Right lobe of liver (tissue), 6 donors: Measurements from ENCODE around the gene GREM2. TPM values are rescaled to one million over a fixed set of nuclear protein-coding genes. Genes with fewer than 3 reads are reported as not detected.
A peak's percentile ranks its signal among the peaks of the same experiment; 100 is the strongest.

Experiments
- ATAC-seq, 4 donors: fragments of 200-7000 bp; cut with Tn5 transposase; one replicate each; pipeline ENCODE4 v1.9.1; 2020; ENCODE audit warnings: mild to moderate bottlenecking in 4 of 4, moderate library complexity in 4 of 4
- DNase-seq, 3 donors: peaks; one replicate each; pipeline ENCODE4 v3.0.0-alpha.2; 2020
- H3K27ac ChIP-seq, 3 donors: fragments of 200-600 bp; one replicate each; pipeline ENCODE4 v1.8.0; 2022
- H3K27me3 ChIP-seq, 2 donors: fragments of 200-600 bp; one replicate each; pipeline ENCODE4 v1.8.0; 2022
- H3K36me3 ChIP-seq, 4 donors: fragments of 200-600 bp; sonication (generic) in 1 of 4; one replicate each; pipeline versions ENCODE4 v1.5.1 to v1.8.0; 2017 to 2022; ENCODE audit warnings: control low read depth in 1 of 4
- H3K4me1 ChIP-seq, 4 donors: fragments of 200-600 bp; sonication (generic) in 1 of 4; one replicate each; pipeline versions ENCODE4 v1.5.1 to v1.8.0; 2017 to 2022; ENCODE audit warnings: control low read depth in 1 of 4
- H3K4me3 ChIP-seq, 3 donors: fragments of 200-600 bp; one replicate each; pipeline ENCODE4 v1.8.0; 2022
- H3K9me3 ChIP-seq, 4 donors: fragments of 200-600 bp; sonication (generic) in 1 of 4; one replicate each; pipeline versions ENCODE4 v1.5.1 to v1.8.0; 2017 to 2022; ENCODE audit warnings: control low read depth in 1 of 4
- CTCF ChIP-seq, 4 donors: fragments of 200-600 bp in 3 of 4; fragments of 450-650 bp in 1 of 4; IDR thresholded peaks; one replicate each; pipeline versions ENCODE4 v1.5.1 to v1.8.0; 2016 to 2022; ENCODE audit warnings: antibody characterized with exemption in 4 of 4, mild to moderate bottlenecking in 2 of 4
- POLR2A ChIP-seq: fragments of 450-650 bp; IDR thresholded peaks from one replicate; pipeline ENCODE4 v1.6.1; 2017; ENCODE audit warnings: antibody characterized with exemption, mild to moderate bottlenecking
- WGBS: methylation state at CpG from one replicate; pipeline ENCODE4 v1.1.6; 2018; ENCODE audit warnings: low coverage, low lambda C conversion rate; ENCODE audit not compliant: insufficient coverage; ENCODE audit errors: missing lambda C conversion rate; 5-methylcytosine and 5-hydroxymethylcytosine counted together
- intact Hi-C, 2 donors: fragments of 100-400 bp; cut with DNase I; formaldehyde crosslinking; loops; one replicate each; pipeline versions ENCODE4 v1.11.2 to v1.14.1; 2022
- total RNA-seq, 6 experiments: library from RNA; depleted of rRNA in 2 of 6; stranded (reverse); fragments of >200 nt in 2 of 6; fragmentation: NEBNext Ultra II Directional in 3 of 6; extraction: Animal tissue kit (Norgen Biotek cat#: 25700) in 3 of 6; gene quantifications; one replicate each; pipeline versions ENCODE4 v1.1.0 to v1.2.4, GENCODE V29; 2016 to 2023
- donor health status: DM: no; HTN: yes; CAD: no.
- donor health status: DM: no; HTN: no; CAD: no.
- donor health status: DM: no; HTN: no; CAD: no.
- donor health status: DM: no; HTN: yes; CAD: no.
- donor health status: DM: no; HTN: yes; CAD: no.

The GREM2 gene
- total RNA-seq, 6 experiments from 2014 or later = 5.1 to 27.4 (median 12.7) TPM

DNA sequence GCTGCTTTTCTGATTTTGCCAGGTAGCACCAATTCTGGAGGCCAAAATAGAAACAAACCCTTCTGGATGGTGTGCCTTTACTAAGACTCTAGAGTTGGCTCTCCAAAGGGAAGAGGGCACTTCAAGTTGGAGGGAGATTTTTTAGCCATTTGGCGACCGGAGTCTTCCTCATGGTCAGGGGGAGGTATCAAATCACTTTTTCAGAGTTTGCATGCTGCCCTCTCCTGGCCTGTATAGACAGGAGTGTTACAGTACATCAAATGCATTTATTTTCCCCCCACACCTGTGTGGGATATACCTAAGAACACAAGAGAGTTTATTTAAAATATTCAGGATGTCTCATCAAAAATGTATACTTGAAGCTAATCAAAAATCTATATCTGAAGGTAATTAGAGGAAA is 3.2 kb downstream of the GREM2 start:
- no peaks in the 10 kb centered on the region for H3K27me3 ChIP-seq
- H3K9me3 ChIP-seq = no peaks in the 10 kb centered on the region
- peak overlapping the region in 1 of 3 donors; percentile 97 for H3K27ac ChIP-seq
- peaks cover 0 to 26% (median 7%) of the 10 kb centered on the region in 4 donors for H3K4me1 ChIP-seq
- ATAC-seq (peak; percentile 19 to 51 (median 36)), DNase-seq (peak in 1 of 3 donors; percentile 51)
- H3K4me3 ChIP-seq = peak overlapping the region in 1 of 3 donors; percentile 59
- peak; percentile 44 to 53 (median 50) for TF ChIP-seq CTCF (IDR thresholded peaks at IDR 0.05)
- no peak for TF ChIP-seq POLR2A
- H3K36me3 ChIP-seq = no peaks in the 10 kb centered on the region
- WGBS = 0% methylated on average over 2 of the region's 2 CpGs
- intact Hi-C loops = no loop called here

DNA sequence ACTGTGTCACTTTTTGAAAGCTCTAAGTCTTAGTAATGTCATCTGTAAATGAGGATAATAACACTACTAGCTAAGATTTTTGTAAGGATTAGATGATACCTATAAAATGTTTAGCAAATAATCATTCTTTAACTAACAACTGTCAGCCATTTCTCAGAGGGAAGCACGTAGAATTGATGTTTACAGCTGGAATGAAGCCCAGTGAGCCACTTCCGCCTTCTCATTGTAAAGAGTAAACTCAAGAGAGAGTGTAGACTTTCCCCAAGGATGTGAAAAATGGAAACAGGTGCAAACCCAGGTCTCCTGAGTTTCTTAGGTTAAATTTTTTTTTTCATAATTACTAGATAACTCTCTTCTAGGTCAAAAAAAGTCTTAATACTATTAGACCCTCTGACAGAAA is 4.9 kb downstream of the GREM2 start:
- Histone ChIP-seq H3K4me3 (no peak overlapping the region), H3K36me3 (no peaks in the 10 kb centered on the region), H3K27ac (no peak overlapping the region), H3K4me1 (peaks cover 0 to 15% (median 3%) of the 10 kb centered on the region in 4 donors), H3K27me3 (no peaks in the 10 kb centered on the region), H3K9me3 (no peaks in the 10 kb centered on the region)
- no peak for ATAC-seq
- no peak for DNase-seq
- intact Hi-C loops = no loop called here
- TF ChIP-seq CTCF (IDR thresholded peaks at IDR 0.05) = no peak
- TF ChIP-seq POLR2A = no peak
- 45% methylated on average over 2 of the region's 2 CpGs for WGBS

DNA sequence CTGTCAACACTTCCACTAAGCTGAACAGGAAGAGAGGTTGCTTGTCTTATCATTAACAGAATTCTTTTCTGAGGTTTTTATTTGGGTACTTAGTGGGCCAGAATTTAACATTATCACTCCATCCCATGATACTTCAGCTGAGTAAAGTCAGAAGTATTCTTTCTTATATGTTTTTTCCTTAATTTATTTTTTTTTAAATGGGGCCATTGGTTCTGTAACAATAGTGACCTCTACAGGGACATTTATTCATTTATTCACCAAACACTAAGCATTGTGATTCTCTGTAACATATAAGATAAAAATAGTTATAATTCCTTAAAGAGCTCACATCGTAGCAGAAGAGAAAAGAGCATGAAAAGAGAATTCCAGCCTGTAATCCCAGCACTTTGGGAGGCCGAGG is 9.8 kb downstream of the GREM2 start:
- Histone ChIP-seq H3K36me3 (no peaks in the 10 kb centered on the region), H3K27me3 (no peaks in the 10 kb centered on the region), H3K9me3 (no peaks in the 10 kb centered on the region), H3K4me3 (no peak overlapping the region), H3K27ac (peak overlapping the region in 1 of 3 donors; percentile 97), H3K4me1 (peaks cover 0 to 42% (median 14%) of the 10 kb centered on the region in 4 donors)
- 73% methylated on average over 2 of the region's 2 CpGs for WGBS
- intact Hi-C loops = no loop called here
- TF ChIP-seq POLR2A (no peak), CTCF (IDR thresholded peaks at IDR 0.05) (peak; percentile 11 to 33 (median 26))
- DNase-seq (no peak), ATAC-seq (no peak)

GRCh38 chr1:240599830-240600229 is 12.1 kb downstream of the GREM2 start:
- Histone ChIP-seq H3K27ac (peak overlapping the region; percentile 92 to 97 (median 92)), H3K36me3 (no peaks in the 10 kb centered on the region), H3K27me3 (no peaks in the 10 kb centered on the region), H3K9me3 (no peaks in the 10 kb centered on the region), H3K4me1 (peaks cover 0 to 49% (median 19%) of the 10 kb centered on the region in 4 donors), H3K4me3 (no peak overlapping the region)
- ATAC-seq (peak; percentile 29 to 49 (median 36)), DNase-seq (peak in 1 of 3 donors; percentile 52)
- no peak for TF ChIP-seq POLR2A
- no peak for TF ChIP-seq CTCF (IDR thresholded peaks at IDR 0.05)
- 38% methylated on average over 6 of the region's 6 CpGs for WGBS
- intact Hi-C loops = no loop called here
